C4-2B (cell line): ENCODE results near the gene ARID5B.

Experiments
- H3K27ac ChIP-seq: fragments of 450-650 bp; 2 replicates; pipeline ENCODE4 v1.5.1; 2017
- CTCF ChIP-seq: fragments of 450-650 bp; conservative IDR thresholded peaks from 2 replicates; pipeline ENCODE4 v1.5.1; 2017; ENCODE audit warnings: mild to moderate bottlenecking
- ZFX ChIP-seq: fragments of 450-650 bp; IDR thresholded peaks from 2 replicates; pipeline ENCODE4 v1.6.1; 2017

Gene ARID5B

GRCh38 chr10:61963669-61964058, 62.2 kb downstream of the ARID5B start:
- TF ChIP-seq ZFX: no peak
- TF ChIP-seq CTCF: no peak

GRCh38 chr10:61964059-61964709, 62.7 kb downstream of the ARID5B start:
- TF ChIP-seq CTCF: no peak
- no peak for TF ChIP-seq ZFX
- H3K27ac ChIP-seq: no peak overlapping the region

More at GRCh38 chr10:61963669-61964058, 62.2 kb downstream of the ARID5B start:
- no peak overlapping the region for H3K27ac ChIP-seq

GRCh38 chr10:61964949-61965702, 63.6 kb downstream of the ARID5B start:
- H3K27ac ChIP-seq: no peak overlapping the region
- TF ChIP-seq ZFX (no peak), CTCF (no peak)

- no peak overlapping the region for H3K27ac ChIP-seq
- TF ChIP-seq CTCF (no peak), ZFX (no peak)
Observed at GRCh38 chr10:61965703-61966395, 64.3 kb downstream of the ARID5B start.

GRCh38 chr10:61967298-61967697, 65.8 kb downstream of the ARID5B start:
- TF ChIP-seq ZFX (no peak), CTCF (no peak)
- H3K27ac ChIP-seq: no peak overlapping the region

- no peak for TF ChIP-seq ZFX
- no peak for TF ChIP-seq CTCF
- no peak overlapping the region for H3K27ac ChIP-seq
Observed at GRCh38 chr10:61970182-61971002, 68.9 kb downstream of the ARID5B start.

GRCh38 chr10:61971003-61971325, 69.5 kb downstream of the ARID5B start:
- no peak overlapping the region for H3K27ac ChIP-seq
- no peak for TF ChIP-seq CTCF
- no peak for TF ChIP-seq ZFX
